K562 (cell line): ENCODE results near the gene C11orf54. TPM values are rescaled to one million over a fixed set of nuclear protein-coding genes. Genes with fewer than 3 reads are reported as not detected.
A peak's percentile ranks its signal among the peaks of the same experiment; 100 is the strongest.

Experiments
- MEF2D ChIP-seq: conservative IDR thresholded peaks from 2 replicates; pipeline ENCODE4 v1.6.1; 2016; ENCODE audit warnings: low read depth, missing genetic modification characterization, missing compliant biosample characterization
- PKNOX1 ChIP-seq: fragments of 450-650 bp; IDR thresholded peaks from 2 replicates; pipeline ENCODE4 v1.6.1; 2016
- POLR2AphosphoS5 ChIP-seq: IDR thresholded peaks from 2 replicates; pipeline ENCODE4 v1.6.1; 2011; ENCODE audit warnings: mild to moderate bottlenecking, low read depth, low read length, moderate library complexity; ENCODE audit not compliant: control insufficient read depth, insufficient read depth
- POLR2G ChIP-seq: fragments of 200-400 bp; formaldehyde crosslinking; IDR thresholded peaks from 2 replicates; pipeline ENCODE4 v1.6.1; 2017; ENCODE audit warnings: low read depth, mild to moderate bottlenecking, antibody characterized with exemption, low read length, moderate library complexity
- RBM22 ChIP-seq: fragments of 200-400 bp; formaldehyde crosslinking; IDR thresholded peaks from 2 replicates; pipeline ENCODE4 v1.6.1; 2018; ENCODE audit warnings: low read length, low read depth; ENCODE audit not compliant: poor library complexity, severe bottlenecking
- ZNF197 ChIP-seq: fragments of 200-800 bp; sonication (Bioruptor generic); IDR thresholded peaks from 2 replicates; pipeline ENCODE4 v1.6.1; 2016; ENCODE audit warnings: low read depth, missing genetic modification characterization, missing compliant biosample characterization
- ZNF24 ChIP-seq: fragments of 450-650 bp; IDR thresholded peaks from 2 replicates; pipeline ENCODE4 v1.6.1; 2016
- ZNF347 ChIP-seq: fragments of 450-650 bp; formaldehyde crosslinking; IDR thresholded peaks from 2 replicates; pipeline ENCODE4 v1.4.0; 2020; ENCODE audit warnings: low read depth, mild to moderate bottlenecking, moderate library complexity
- polyA plus RNA-seq, 8 experiments: library from polyadenylated mRNA; depleted of rRNA in 4 of 8; stranded (reverse) in 5 of 8; unstranded in 3 of 8; fragments of >200 nt; fragmentation: Nextera tagmentation in 2 of 8; fragmentation: Illumina TruSeq in 1 of 8; extraction: Ambion mirVana in 2 of 8; extraction: Trizol in 1 of 8; gene quantifications; 2 replicates each; pipeline versions ENCODE4 v1.2.1 to v1.2.3, GENCODE V29; 2011 to 2014; ENCODE audit warnings: inconsistent platforms in 1 of 8, missing spikeins in 1 of 8
- total RNA-seq, 7 experiments: library from RNA; depleted of rRNA in 6 of 7; stranded (reverse); fragments of >200 nt in 6 of 7; fragmentation: Illumina TruSeq in 2 of 7; extraction: Trizol in 2 of 7; gene quantifications; 2 replicates each; pipeline versions ENCODE4 v1.2.1 to v1.2.3, GENCODE V29; 2011 to 2021; ENCODE audit warnings: low replicate concordance in 1 of 7
- TF ChIP-seq, protein P1 (sequence below): fragments of 250-450 bp; sonication (Bioruptor Pico); IDR thresholded peaks from 2 replicates; pipeline ENCODE4 v1.5.0; 2021
- TF ChIP-seq, protein P2 (sequence below): fragments of 450-650 bp; IDR thresholded peaks from 2 replicates; pipeline ENCODE4 v1.6.1; 2014; ENCODE audit warnings: low read depth, mild to moderate bottlenecking, moderate library complexity, borderline replicate concordance
- TF ChIP-seq, protein P3 (sequence below): fragments of 250-450 bp; sonication (Bioruptor Pico); IDR thresholded peaks from 2 replicates; pipeline ENCODE4 v1.5.0; 2020; ENCODE audit warnings: mild to moderate bottlenecking, borderline replicate concordance
- TF ChIP-seq, protein P4 (sequence below): sonication (generic); formaldehyde crosslinking; IDR thresholded peaks from 2 replicates; pipeline ENCODE4 v1.8.0; 2022; ENCODE audit warnings: mild to moderate bottlenecking, missing genetic modification reagents
- TF ChIP-seq, protein P5 (sequence below), 3 experiments: IDR thresholded peaks in 2 of 3; conservative IDR thresholded peaks in 1 of 3; 2 replicates each; pipeline ENCODE4 v1.5.1; 2011 to 2012; ENCODE audit warnings: low read length in 3 of 3, mild to moderate bottlenecking in 3 of 3, control low read depth in 2 of 3, improper control_type of control experiment in 1 of 3, inconsistent platforms in 1 of 3, low read depth in 1 of 3, mixed read lengths in 1 of 3, moderate library complexity in 1 of 3; ENCODE audit not compliant: insufficient read depth in 2 of 3

The C11orf54 gene
- total and polyA plus RNA-seq, 9 of the 15 experiments (the other 6 are each of a cell fraction or from before 2014, with no cell fraction given) = 13.4 to 33.0 (median 23.1) TPM

DNA sequence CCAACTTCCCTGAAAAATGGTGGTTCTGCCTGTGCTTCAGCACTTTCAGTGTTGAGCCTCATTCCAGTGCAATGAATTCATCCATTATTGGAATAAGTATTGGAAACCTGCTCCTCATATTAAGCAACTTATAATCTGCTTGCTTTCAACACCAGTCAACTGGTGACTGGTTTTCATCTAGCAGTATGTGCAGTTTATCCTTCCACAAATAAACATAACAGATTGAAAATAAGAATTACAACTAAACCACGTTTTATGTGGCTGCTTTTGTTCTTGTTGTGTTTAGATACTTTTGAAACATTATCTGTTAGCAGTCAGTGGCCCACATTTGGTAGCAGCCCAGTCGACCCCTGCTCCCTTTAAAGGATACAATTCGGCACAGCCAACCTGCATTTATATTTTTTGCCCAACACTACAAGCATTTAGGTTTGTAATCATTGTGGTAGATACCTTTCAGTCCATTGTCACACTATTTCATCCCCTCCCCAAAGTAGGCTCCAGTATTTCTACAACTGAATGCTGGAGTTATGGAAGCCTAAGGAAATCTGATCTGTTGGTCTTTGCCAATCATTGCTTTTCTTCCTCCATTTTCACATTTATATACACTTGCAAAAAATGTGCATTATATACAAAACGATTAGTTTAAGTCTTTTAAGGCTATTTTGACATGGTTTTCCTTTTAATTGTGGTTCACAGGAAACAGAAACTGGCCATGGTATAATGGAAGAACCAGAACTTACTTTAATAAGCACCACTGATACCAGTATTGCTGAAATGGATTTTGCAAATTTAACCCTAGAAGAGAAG is 13.3 kb upstream of the C11orf54 start (continued):
- TF ChIP-seq RBM22 (no peak), POLR2AphosphoS5 (peak; percentile 56), POLR2G (peak; percentile 22), ZNF24 (no peak), PKNOX1 (no peak), MEF2D (tag) (no peak), ZNF347 (no peak), ZNF197 (CRISPR knock-in tag) (no peak)
- TF ChIP-seq, protein P1, sequence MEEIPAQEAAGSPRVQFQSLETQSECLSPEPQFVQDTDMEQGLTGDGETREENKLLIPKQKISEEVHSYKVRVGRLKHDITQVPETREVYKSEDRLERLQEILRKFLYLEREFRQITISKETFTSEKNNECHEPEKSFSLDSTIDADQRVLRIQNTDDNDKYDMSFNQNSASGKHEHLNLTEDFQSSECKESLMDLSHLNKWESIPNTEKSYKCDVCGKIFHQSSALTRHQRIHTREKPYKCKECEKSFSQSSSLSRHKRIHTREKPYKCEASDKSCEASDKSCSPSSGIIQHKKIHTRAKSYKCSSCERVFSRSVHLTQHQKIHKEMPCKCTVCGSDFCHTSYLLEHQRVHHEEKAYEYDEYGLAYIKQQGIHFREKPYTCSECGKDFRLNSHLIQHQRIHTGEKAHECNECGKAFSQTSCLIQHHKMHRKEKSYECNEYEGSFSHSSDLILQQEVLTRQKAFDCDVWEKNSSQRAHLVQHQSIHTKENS (CRISPR knock-in tag) = no peak
- TF ChIP-seq, protein P2, sequence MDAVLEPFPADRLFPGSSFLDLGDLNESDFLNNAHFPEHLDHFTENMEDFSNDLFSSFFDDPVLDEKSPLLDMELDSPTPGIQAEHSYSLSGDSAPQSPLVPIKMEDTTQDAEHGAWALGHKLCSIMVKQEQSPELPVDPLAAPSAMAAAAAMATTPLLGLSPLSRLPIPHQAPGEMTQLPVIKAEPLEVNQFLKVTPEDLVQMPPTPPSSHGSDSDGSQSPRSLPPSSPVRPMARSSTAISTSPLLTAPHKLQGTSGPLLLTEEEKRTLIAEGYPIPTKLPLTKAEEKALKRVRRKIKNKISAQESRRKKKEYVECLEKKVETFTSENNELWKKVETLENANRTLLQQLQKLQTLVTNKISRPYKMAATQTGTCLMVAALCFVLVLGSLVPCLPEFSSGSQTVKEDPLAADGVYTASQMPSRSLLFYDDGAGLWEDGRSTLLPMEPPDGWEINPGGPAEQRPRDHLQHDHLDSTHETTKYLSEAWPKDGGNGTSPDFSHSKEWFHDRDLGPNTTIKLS = no peak
- TF ChIP-seq, protein P3, sequence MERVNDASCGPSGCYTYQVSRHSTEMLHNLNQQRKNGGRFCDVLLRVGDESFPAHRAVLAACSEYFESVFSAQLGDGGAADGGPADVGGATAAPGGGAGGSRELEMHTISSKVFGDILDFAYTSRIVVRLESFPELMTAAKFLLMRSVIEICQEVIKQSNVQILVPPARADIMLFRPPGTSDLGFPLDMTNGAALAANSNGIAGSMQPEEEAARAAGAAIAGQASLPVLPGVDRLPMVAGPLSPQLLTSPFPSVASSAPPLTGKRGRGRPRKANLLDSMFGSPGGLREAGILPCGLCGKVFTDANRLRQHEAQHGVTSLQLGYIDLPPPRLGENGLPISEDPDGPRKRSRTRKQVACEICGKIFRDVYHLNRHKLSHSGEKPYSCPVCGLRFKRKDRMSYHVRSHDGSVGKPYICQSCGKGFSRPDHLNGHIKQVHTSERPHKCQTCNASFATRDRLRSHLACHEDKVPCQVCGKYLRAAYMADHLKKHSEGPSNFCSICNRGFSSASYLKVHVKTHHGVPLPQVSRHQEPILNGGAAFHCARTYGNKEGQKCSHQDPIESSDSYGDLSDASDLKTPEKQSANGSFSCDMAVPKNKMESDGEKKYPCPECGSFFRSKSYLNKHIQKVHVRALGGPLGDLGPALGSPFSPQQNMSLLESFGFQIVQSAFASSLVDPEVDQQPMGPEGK (CRISPR knock-in tag) = no peak
- TF ChIP-seq, protein P4, sequence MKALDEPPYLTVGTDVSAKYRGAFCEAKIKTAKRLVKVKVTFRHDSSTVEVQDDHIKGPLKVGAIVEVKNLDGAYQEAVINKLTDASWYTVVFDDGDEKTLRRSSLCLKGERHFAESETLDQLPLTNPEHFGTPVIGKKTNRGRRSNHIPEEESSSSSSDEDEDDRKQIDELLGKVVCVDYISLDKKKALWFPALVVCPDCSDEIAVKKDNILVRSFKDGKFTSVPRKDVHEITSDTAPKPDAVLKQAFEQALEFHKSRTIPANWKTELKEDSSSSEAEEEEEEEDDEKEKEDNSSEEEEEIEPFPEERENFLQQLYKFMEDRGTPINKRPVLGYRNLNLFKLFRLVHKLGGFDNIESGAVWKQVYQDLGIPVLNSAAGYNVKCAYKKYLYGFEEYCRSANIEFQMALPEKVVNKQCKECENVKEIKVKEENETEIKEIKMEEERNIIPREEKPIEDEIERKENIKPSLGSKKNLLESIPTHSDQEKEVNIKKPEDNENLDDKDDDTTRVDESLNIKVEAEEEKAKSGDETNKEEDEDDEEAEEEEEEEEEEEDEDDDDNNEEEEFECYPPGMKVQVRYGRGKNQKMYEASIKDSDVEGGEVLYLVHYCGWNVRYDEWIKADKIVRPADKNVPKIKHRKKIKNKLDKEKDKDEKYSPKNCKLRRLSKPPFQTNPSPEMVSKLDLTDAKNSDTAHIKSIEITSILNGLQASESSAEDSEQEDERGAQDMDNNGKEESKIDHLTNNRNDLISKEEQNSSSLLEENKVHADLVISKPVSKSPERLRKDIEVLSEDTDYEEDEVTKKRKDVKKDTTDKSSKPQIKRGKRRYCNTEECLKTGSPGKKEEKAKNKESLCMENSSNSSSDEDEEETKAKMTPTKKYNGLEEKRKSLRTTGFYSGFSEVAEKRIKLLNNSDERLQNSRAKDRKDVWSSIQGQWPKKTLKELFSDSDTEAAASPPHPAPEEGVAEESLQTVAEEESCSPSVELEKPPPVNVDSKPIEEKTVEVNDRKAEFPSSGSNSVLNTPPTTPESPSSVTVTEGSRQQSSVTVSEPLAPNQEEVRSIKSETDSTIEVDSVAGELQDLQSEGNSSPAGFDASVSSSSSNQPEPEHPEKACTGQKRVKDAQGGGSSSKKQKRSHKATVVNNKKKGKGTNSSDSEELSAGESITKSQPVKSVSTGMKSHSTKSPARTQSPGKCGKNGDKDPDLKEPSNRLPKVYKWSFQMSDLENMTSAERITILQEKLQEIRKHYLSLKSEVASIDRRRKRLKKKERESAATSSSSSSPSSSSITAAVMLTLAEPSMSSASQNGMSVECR (CRISPR knock-in tag) = no peak
- TF ChIP-seq, protein P5, sequence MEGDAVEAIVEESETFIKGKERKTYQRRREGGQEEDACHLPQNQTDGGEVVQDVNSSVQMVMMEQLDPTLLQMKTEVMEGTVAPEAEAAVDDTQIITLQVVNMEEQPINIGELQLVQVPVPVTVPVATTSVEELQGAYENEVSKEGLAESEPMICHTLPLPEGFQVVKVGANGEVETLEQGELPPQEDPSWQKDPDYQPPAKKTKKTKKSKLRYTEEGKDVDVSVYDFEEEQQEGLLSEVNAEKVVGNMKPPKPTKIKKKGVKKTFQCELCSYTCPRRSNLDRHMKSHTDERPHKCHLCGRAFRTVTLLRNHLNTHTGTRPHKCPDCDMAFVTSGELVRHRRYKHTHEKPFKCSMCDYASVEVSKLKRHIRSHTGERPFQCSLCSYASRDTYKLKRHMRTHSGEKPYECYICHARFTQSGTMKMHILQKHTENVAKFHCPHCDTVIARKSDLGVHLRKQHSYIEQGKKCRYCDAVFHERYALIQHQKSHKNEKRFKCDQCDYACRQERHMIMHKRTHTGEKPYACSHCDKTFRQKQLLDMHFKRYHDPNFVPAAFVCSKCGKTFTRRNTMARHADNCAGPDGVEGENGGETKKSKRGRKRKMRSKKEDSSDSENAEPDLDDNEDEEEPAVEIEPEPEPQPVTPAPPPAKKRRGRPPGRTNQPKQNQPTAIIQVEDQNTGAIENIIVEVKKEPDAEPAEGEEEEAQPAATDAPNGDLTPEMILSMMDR (IDR thresholded peaks at IDR 0.05 in 2 of 3, conservative IDR thresholded peaks at IDR 0.05 in 1 of 3; ENCODE audit: insufficient read depth in 2 of 3, low read depth in 1 of 3, low read length in 3 of 3) = no peak
